Kidney epithelial cell (primary cell): ENCODE measurements around the gene C10orf143. TPM values are rescaled to one million over a fixed set of nuclear protein-coding genes. Genes with fewer than 3 reads are reported as not detected.

ENCODE experiments used
- DNase-seq: peaks from one replicate; pipeline ENCODE4 v3.0.0-alpha.2; 2010; ENCODE audit warnings: low read depth
- H3K27me3 ChIP-seq: 2 replicates; pipeline ENCODE4 v1.6.0; 2011; ENCODE audit warnings: low read length; ENCODE audit not compliant: control insufficient read depth, insufficient read depth
- H3K36me3 ChIP-seq: 2 replicates; pipeline ENCODE4 v1.5.1; 2011; ENCODE audit warnings: low read length; ENCODE audit not compliant: control insufficient read depth, insufficient read depth
- H3K4me3 ChIP-seq: 2 replicates; pipeline ENCODE4 v1.5.1; 2011; ENCODE audit warnings: low read depth, mild to moderate bottlenecking, control low read depth, low read length
- CTCF ChIP-seq: IDR thresholded peaks from 2 replicates; pipeline ENCODE4 v1.5.1; 2011; ENCODE audit warnings: mild to moderate bottlenecking, moderate library complexity, low read length, control low read depth, inconsistent platforms; ENCODE audit not compliant: insufficient read depth, poor library complexity, severe bottlenecking
- total RNA-seq: library from RNA; depleted of rRNA; stranded (reverse); fragments of >200 nt; gene quantifications from 2 replicates; pipeline ENCODE4 v1.2.3, GENCODE V29; 2015

The C10orf143 gene
- total RNA-seq, 1 donor from 2014 or later = 0.88 TPM

- DNase-seq = no peak
- Histone ChIP-seq H3K4me3 (no peak overlapping the region), H3K27me3 (no peaks in the 10 kb centered on the region), H3K36me3 (no peaks in the 10 kb centered on the region)
- no peak for TF ChIP-seq CTCF
These were observed 82.2 kb downstream of the C10orf143 start for GRCh38 chr10:130028465-130028819.

DNA sequence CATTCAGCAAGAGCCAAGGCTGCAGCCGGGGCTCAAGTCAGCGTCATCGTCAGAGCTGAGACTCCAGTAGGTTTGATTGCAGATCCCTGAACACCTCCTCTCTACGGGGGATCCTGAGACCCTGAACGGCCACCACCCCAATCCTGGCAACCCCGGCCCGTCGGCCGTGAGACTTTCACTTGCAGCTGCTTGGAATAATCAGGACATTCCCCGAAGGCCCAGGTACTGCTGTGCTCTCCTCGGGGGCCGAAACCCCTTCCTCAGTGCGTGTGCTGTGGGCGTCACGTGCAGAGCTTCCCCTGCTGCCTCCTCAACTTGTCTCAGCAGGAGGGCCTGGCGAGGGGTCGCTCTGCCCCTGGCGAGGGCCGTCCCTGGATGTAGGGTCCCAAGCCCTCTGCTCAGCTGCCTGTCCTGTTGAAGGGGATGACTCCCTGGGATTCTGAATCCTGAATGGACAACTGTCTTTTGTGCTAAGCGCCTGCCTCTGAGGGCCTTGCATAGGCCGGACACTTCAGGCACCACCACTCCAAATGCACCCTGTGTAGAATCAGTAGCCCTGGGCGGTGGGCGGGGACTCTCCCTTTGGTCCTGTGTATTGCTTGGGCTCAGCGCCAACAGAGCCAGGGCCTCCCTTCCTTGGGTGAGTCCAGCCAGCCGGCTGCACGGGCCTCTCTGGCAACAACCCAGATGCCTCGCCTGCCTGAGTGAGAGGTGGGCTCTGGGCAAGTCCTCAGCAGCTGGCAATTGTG lies 82.7 kb downstream of the C10orf143 start:
- H3K36me3 ChIP-seq = no peaks in the 10 kb centered on the region
- H3K27me3 ChIP-seq = no peaks in the 10 kb centered on the region
- no peak for TF ChIP-seq CTCF
- H3K4me3 ChIP-seq = no peak overlapping the region
- no peak for DNase-seq

GRCh38 chr10:130026670-130027456 lies 83.8 kb downstream of the C10orf143 start:
- Histone ChIP-seq H3K36me3 (no peaks in the 10 kb centered on the region), H3K27me3 (no peaks in the 10 kb centered on the region), H3K4me3 (no peak overlapping the region)
- TF ChIP-seq CTCF = no peak
- DNase-seq = no peak

GRCh38 chr10:130025811-130026485 lies 84.7 kb downstream of the C10orf143 start:
- TF ChIP-seq CTCF = no peak
- no peaks in the 10 kb centered on the region for H3K36me3 ChIP-seq
- no peaks in the 10 kb centered on the region for H3K27me3 ChIP-seq
- DNase-seq = no peak
- H3K4me3 ChIP-seq = no peak overlapping the region

- no peaks in the 10 kb centered on the region for H3K27me3 ChIP-seq
- no peak for DNase-seq
- no peak overlapping the region for H3K4me3 ChIP-seq
- TF ChIP-seq CTCF = no peak
- no peaks in the 10 kb centered on the region for H3K36me3 ChIP-seq
These were observed 85.3 kb downstream of the C10orf143 start for GRCh38 chr10:130025326-130025725.
